NCI-H510A treated with DMSO at 0.1 percent for 48 hours (cell line): ENCODE data around the gene TINCR.
A peak's percentile ranks its signal among the peaks of the same experiment; 100 is the strongest.
"Not testable (repeated sequence)": the region's sequence is repeated elsewhere in the genome, so short reads cannot be mapped to it uniquely, and the experiment has no call there.

ENCODE experiments used
- DNase-seq: peaks from one replicate; lab custom pipeline; 2025; lab: John Stamatoyannopoulos, UW

Gene TINCR

GRCh38 chr19:5558101-5558621 lies 9.6 kb downstream of the TINCR start:
- no peak for DNase-seq

- no peak for DNase-seq
Observed at GRCh38 chr19:5557691-5558090, 10.1 kb downstream of the TINCR start.

- DNase-seq: no peak
Observed at GRCh38 chr19:5554828-5555227, 12.9 kb downstream of the TINCR start.

GRCh38 chr19:5553892-5554291 lies 13.9 kb downstream of the TINCR start:
- no peak for DNase-seq

- DNase-seq: peak; percentile 76
Observed at GRCh38 chr19:5547881-5548280, 19.9 kb downstream of the TINCR start.

GRCh38 chr19:5545984-5546383 lies 21.8 kb downstream of the TINCR start:
- no peak for DNase-seq

GRCh38 chr19:5545051-5545450 lies 22.7 kb downstream of the TINCR start:
- DNase-seq: no peak

- DNase-seq: no peak
Observed at GRCh38 chr19:5542665-5543064, 25.1 kb downstream of the TINCR start.

GRCh38 chr19:5541456-5541855 lies 26.3 kb downstream of the TINCR start:
- DNase-seq: no peak

- no peak for DNase-seq
Observed at GRCh38 chr19:5540208-5540607, 27.5 kb downstream of the TINCR start.

- DNase-seq: no peak
Observed at GRCh38 chr19:5537870-5538269, 29.9 kb downstream of the TINCR start.

GRCh38 chr19:5536982-5537579 lies 30.7 kb downstream of the TINCR start:
- not testable (repeated sequence) for DNase-seq

- peak; percentile 12 for DNase-seq
Observed at GRCh38 chr19:5536337-5536894, 31.3 kb downstream of the TINCR start.

GRCh38 chr19:5534787-5535586 lies 32.8 kb downstream of the TINCR start:
- no peak for DNase-seq

- no peak for DNase-seq
Observed at GRCh38 chr19:5533257-5533656, 34.5 kb downstream of the TINCR start.

GRCh38 chr19:5530701-5531100 lies 37.1 kb downstream of the TINCR start:
- DNase-seq: no peak

GRCh38 chr19:5526691-5527090 lies 41.1 kb downstream of the TINCR start:
- DNase-seq: no peak

- DNase-seq: no peak
Observed at GRCh38 chr19:5524081-5524480, 43.7 kb downstream of the TINCR start.

GRCh38 chr19:5522106-5522505 lies 45.6 kb downstream of the TINCR start:
- DNase-seq: no peak

GRCh38 chr19:5520501-5520900 lies 47.3 kb downstream of the TINCR start:
- no peak for DNase-seq

- DNase-seq: no peak
Observed at GRCh38 chr19:5519076-5519475, 48.7 kb downstream of the TINCR start.

GRCh38 chr19:5515737-5516136 lies 52.0 kb downstream of the TINCR start:
- DNase-seq: no peak

GRCh38 chr19:5514001-5514400 lies 53.8 kb downstream of the TINCR start:
- DNase-seq: no peak
